DMS 273 treated with DMSO at 0.1 percent for 48 hours (cell line): ENCODE measurements around the gene TCF7L2.

ENCODE experiments used
- DNase-seq: peaks from one replicate; lab custom pipeline; 2025; lab: John Stamatoyannopoulos, UW

Gene TCF7L2

GRCh38 chr10:112966194-112966855 lies 16.3 kb downstream of the TCF7L2 start:
- peak; percentile 77 for DNase-seq

- DNase-seq: no peak
These were observed 17.2 kb downstream of the TCF7L2 start for GRCh38 chr10:112967200-112967599.

- DNase-seq: no peak
These were observed 19.1 kb downstream of the TCF7L2 start for GRCh38 chr10:112969131-112969530.

- no peak for DNase-seq
These were observed 19.5 kb downstream of the TCF7L2 start for GRCh38 chr10:112969542-112969941.

GRCh38 chr10:112970021-112970420 lies 20.0 kb downstream of the TCF7L2 start:
- DNase-seq: no peak

GRCh38 chr10:112972606-112973005 lies 22.6 kb downstream of the TCF7L2 start:
- DNase-seq: no peak

- no peak for DNase-seq
These were observed 23.0 kb downstream of the TCF7L2 start for GRCh38 chr10:112973046-112973445.

- DNase-seq: no peak
These were observed 23.8 kb downstream of the TCF7L2 start for GRCh38 chr10:112973805-112974204.

GRCh38 chr10:112977426-112977898 lies 27.4 kb downstream of the TCF7L2 start:
- no peak for DNase-seq

GRCh38 chr10:112979927-112980326 lies 29.9 kb downstream of the TCF7L2 start:
- no peak for DNase-seq

- DNase-seq: no peak
These were observed 30.9 kb downstream of the TCF7L2 start for GRCh38 chr10:112980937-112981336.

- no peak for DNase-seq
These were observed 31.5 kb downstream of the TCF7L2 start for GRCh38 chr10:112981553-112981952.

- no peak for DNase-seq
These were observed 33.5 kb downstream of the TCF7L2 start for GRCh38 chr10:112983444-112984056.

GRCh38 chr10:112984756-112985155 lies 34.7 kb downstream of the TCF7L2 start:
- DNase-seq: no peak

GRCh38 chr10:112985690-112986543 lies 35.9 kb downstream of the TCF7L2 start:
- no peak for DNase-seq

- DNase-seq: no peak
These were observed 36.6 kb downstream of the TCF7L2 start for GRCh38 chr10:112986544-112987190.

- no peak for DNase-seq
These were observed 38.9 kb downstream of the TCF7L2 start for GRCh38 chr10:112988839-112989406.

GRCh38 chr10:112989826-112990225 lies 39.8 kb downstream of the TCF7L2 start:
- DNase-seq: no peak

GRCh38 chr10:112990271-112990670 lies 40.2 kb downstream of the TCF7L2 start:
- DNase-seq: no peak

GRCh38 chr10:112991888-112992491 lies 41.9 kb downstream of the TCF7L2 start:
- DNase-seq: no peak

GRCh38 chr10:112996462-112996861 lies 46.4 kb downstream of the TCF7L2 start:
- no peak for DNase-seq

- DNase-seq: no peak
These were observed 49.1 kb downstream of the TCF7L2 start for GRCh38 chr10:112999102-112999501.
